SK-N-SH treated with all-trans-retinoic acid at 6 μM for 48 hours (cell line): ENCODE data around the gene FAM117B.

Experiments
- CREB5 ChIP-seq: fragments of 250-450 bp; sonication (Bioruptor Pico); IDR thresholded peaks from 2 replicates; pipeline ENCODE4 v1.5.1; 2020; ENCODE audit warnings: low read depth, mild to moderate bottlenecking, moderate library complexity
- CSDC2 ChIP-seq: fragments of 250-450 bp; sonication (Bioruptor Pico); IDR thresholded peaks from 2 replicates; pipeline ENCODE4 v1.5.0; 2020; ENCODE audit warnings: mild to moderate bottlenecking, moderate library complexity
- OSR1 ChIP-seq: fragments of 250-450 bp; sonication (Bioruptor Pico); IDR thresholded peaks from 2 replicates; pipeline ENCODE4 v1.8.0; 2022; ENCODE audit warnings: moderate library complexity, mild to moderate bottlenecking, inconsistent platforms
- PATZ1 ChIP-seq: fragments of 250-450 bp; sonication (Bioruptor Pico); IDR thresholded peaks from 2 replicates; pipeline ENCODE4 v1.8.0; 2020; ENCODE audit warnings: mild to moderate bottlenecking, moderate library complexity, borderline replicate concordance
- POU6F1 ChIP-seq: fragments of 250-450 bp; sonication (Bioruptor Pico); IDR thresholded peaks from 2 replicates; pipeline ENCODE4 v1.8.0; 2021; ENCODE audit warnings: low read depth, mild to moderate bottlenecking, moderate library complexity, borderline replicate concordance
- RARB ChIP-seq: fragments of 250-450 bp; sonication (Bioruptor Pico); IDR thresholded peaks from 2 replicates; pipeline ENCODE4 v1.8.0; 2021; ENCODE audit warnings: mild to moderate bottlenecking, moderate library complexity
- SNAI2 ChIP-seq: fragments of 250-450 bp; sonication (Bioruptor Pico); IDR thresholded peaks from 2 replicates; pipeline ENCODE4 v1.5.0; 2020; ENCODE audit warnings: mild to moderate bottlenecking, moderate library complexity
- TCF4 ChIP-seq: fragments of 250-450 bp; sonication (Bioruptor Pico); IDR thresholded peaks from 2 replicates; pipeline ENCODE4 v1.8.0; 2021; ENCODE audit warnings: mild to moderate bottlenecking, moderate library complexity, borderline replicate concordance
- TOX ChIP-seq: fragments of 250-450 bp; sonication (Bioruptor Pico); IDR thresholded peaks from 2 replicates; pipeline ENCODE4 v1.8.0; 2021; ENCODE audit warnings: mild to moderate bottlenecking, moderate library complexity, borderline replicate concordance
- ZC3H10 ChIP-seq: fragments of 250-450 bp; sonication (Bioruptor Pico); IDR thresholded peaks from 2 replicates; pipeline ENCODE4 v1.5.1; 2021; ENCODE audit warnings: mild to moderate bottlenecking, moderate library complexity
- ZFP3 ChIP-seq: fragments of 250-450 bp; sonication (Bioruptor Pico); IDR thresholded peaks from 2 replicates; pipeline ENCODE4 v1.5.0; 2020; ENCODE audit warnings: mild to moderate bottlenecking, moderate library complexity
- ZFP30 ChIP-seq: fragments of 450-650 bp; formaldehyde crosslinking; IDR thresholded peaks from 2 replicates; pipeline ENCODE4 v1.5.0; 2022; ENCODE audit warnings: mild to moderate bottlenecking, moderate library complexity
- ZNF70 ChIP-seq: fragments of 450-650 bp; formaldehyde crosslinking; IDR thresholded peaks from 2 replicates; pipeline ENCODE4 v1.5.0; 2020; ENCODE audit warnings: mild to moderate bottlenecking, moderate library complexity
- ZNF8 ChIP-seq: fragments of 450-650 bp; formaldehyde crosslinking; IDR thresholded peaks from 2 replicates; pipeline ENCODE4 v1.5.0; 2020; ENCODE audit warnings: mild to moderate bottlenecking, moderate library complexity

- TF ChIP-seq SNAI2 (CRISPR knock-in tag) (no peak), ZFP30 (CRISPR knock-in tag) (no peak), TOX (no peak), ZFP3 (CRISPR knock-in tag) (no peak), PATZ1 (CRISPR knock-in tag) (no peak), ZC3H10 (CRISPR knock-in tag) (no peak), CREB5 (no peak), ZNF70 (CRISPR knock-in tag) (no peak), ZNF8 (no peak), RARB (no peak), CSDC2 (CRISPR knock-in tag) (no peak), POU6F1 (no peak), OSR1 (CRISPR knock-in tag) (no peak), TCF4 (CRISPR knock-in tag) (no peak)
Observed at GRCh38 chr2:202818321-202818720, 183.6 kb downstream of the FAM117B start.
